Right lobe of liver (tissue), 6 donors: Measurements from ENCODE around the gene TPRG1L. TPM values are rescaled to one million over a fixed set of nuclear protein-coding genes. Genes with fewer than 3 reads are reported as not detected.

Source experiments
- ATAC-seq, 4 donors: fragments of 200-7000 bp; cut with Tn5 transposase; one replicate each; pipeline ENCODE4 v1.9.1; 2020; ENCODE audit warnings: mild to moderate bottlenecking in 4 of 4, moderate library complexity in 4 of 4
- DNase-seq, 3 donors: peaks; one replicate each; pipeline ENCODE4 v3.0.0-alpha.2; 2020
- H3K27ac ChIP-seq, 3 donors: fragments of 200-600 bp; one replicate each; pipeline ENCODE4 v1.8.0; 2022
- H3K27me3 ChIP-seq, 2 donors: fragments of 200-600 bp; one replicate each; pipeline ENCODE4 v1.8.0; 2022
- H3K36me3 ChIP-seq, 4 donors: fragments of 200-600 bp; sonication (generic) in 1 of 4; one replicate each; pipeline versions ENCODE4 v1.5.1 to v1.8.0; 2017 to 2022; ENCODE audit warnings: control low read depth in 1 of 4
- H3K4me1 ChIP-seq, 4 donors: fragments of 200-600 bp; sonication (generic) in 1 of 4; one replicate each; pipeline versions ENCODE4 v1.5.1 to v1.8.0; 2017 to 2022; ENCODE audit warnings: control low read depth in 1 of 4
- H3K4me3 ChIP-seq, 3 donors: fragments of 200-600 bp; one replicate each; pipeline ENCODE4 v1.8.0; 2022
- H3K9me3 ChIP-seq, 4 donors: fragments of 200-600 bp; sonication (generic) in 1 of 4; one replicate each; pipeline versions ENCODE4 v1.5.1 to v1.8.0; 2017 to 2022; ENCODE audit warnings: control low read depth in 1 of 4
- POLR2A ChIP-seq: fragments of 450-650 bp; IDR thresholded peaks from one replicate; pipeline ENCODE4 v1.6.1; 2017; ENCODE audit warnings: antibody characterized with exemption, mild to moderate bottlenecking
- WGBS: methylation state at CpG from one replicate; pipeline ENCODE4 v1.1.6; 2018; ENCODE audit warnings: low coverage, low lambda C conversion rate; ENCODE audit not compliant: insufficient coverage; ENCODE audit errors: missing lambda C conversion rate; 5-methylcytosine and 5-hydroxymethylcytosine counted together
- intact Hi-C, 2 donors: fragments of 100-400 bp; cut with DNase I; formaldehyde crosslinking; loops; one replicate each; pipeline versions ENCODE4 v1.11.2 to v1.14.1; 2022
- total RNA-seq, 6 experiments: library from RNA; depleted of rRNA in 2 of 6; stranded (reverse); fragments of >200 nt in 2 of 6; fragmentation: NEBNext Ultra II Directional in 3 of 6; extraction: Animal tissue kit (Norgen Biotek cat#: 25700) in 3 of 6; gene quantifications; one replicate each; pipeline versions ENCODE4 v1.1.0 to v1.2.4, GENCODE V29; 2016 to 2023
- TF ChIP-seq, protein P1 (sequence below), 4 donors: fragments of 200-600 bp in 3 of 4; fragments of 450-650 bp in 1 of 4; IDR thresholded peaks; one replicate each; pipeline versions ENCODE4 v1.5.1 to v1.8.0; 2016 to 2022; ENCODE audit warnings: antibody characterized with exemption in 4 of 4, mild to moderate bottlenecking in 2 of 4
- donor health status: DM: no; HTN: yes; CAD: no.
- donor health status: DM: no; HTN: no; CAD: no.
- donor health status: DM: no; HTN: no; CAD: no.
- donor health status: DM: no; HTN: yes; CAD: no.
- donor health status: DM: no; HTN: yes; CAD: no.

TPRG1L gene
- total RNA-seq, 6 experiments from 2014 or later, result 42.5 to 54.6 (median 53.4) TPM

DNA sequence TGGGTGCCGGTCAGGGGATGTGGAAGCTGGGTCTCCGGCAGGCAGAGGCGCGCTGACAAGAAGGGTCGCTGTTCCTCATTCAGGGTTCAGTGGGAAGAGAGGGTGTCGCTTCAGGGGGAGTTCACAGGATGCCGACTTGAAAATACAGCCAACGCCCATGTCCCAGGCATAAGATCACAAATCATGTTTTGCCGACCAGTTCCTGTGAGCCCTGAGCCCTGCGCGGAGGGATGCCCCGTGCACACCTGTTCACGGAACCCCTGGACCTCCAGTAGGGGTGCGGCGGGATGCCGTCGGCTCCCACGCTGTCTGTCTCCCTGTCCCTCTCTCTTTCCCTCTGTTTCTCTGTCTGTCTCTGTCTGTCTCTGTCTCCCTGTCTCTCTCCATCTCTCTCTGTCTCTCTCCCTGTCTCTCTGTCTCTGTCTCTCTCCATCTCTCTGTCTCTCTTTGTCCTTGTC is 54.3 kb downstream of the TPRG1L start:
- no peaks in the 10 kb centered on the region for H3K9me3 ChIP-seq
- H3K36me3 ChIP-seq, result no peaks in the 10 kb centered on the region
- no peak overlapping the region for H3K27ac ChIP-seq
- H3K4me1 ChIP-seq, result no peaks in the 10 kb centered on the region
- ATAC-seq (no peak), DNase-seq (no peak)
- WGBS, result no CpG with 5 or more reads among the region's 18 CpGs
- no peak overlapping the region for H3K4me3 ChIP-seq
- H3K27me3 ChIP-seq, result no peaks in the 10 kb centered on the region
- intact Hi-C loops, result no loop called here
- TF ChIP-seq POLR2A, result no peak
- TF ChIP-seq, protein P1, sequence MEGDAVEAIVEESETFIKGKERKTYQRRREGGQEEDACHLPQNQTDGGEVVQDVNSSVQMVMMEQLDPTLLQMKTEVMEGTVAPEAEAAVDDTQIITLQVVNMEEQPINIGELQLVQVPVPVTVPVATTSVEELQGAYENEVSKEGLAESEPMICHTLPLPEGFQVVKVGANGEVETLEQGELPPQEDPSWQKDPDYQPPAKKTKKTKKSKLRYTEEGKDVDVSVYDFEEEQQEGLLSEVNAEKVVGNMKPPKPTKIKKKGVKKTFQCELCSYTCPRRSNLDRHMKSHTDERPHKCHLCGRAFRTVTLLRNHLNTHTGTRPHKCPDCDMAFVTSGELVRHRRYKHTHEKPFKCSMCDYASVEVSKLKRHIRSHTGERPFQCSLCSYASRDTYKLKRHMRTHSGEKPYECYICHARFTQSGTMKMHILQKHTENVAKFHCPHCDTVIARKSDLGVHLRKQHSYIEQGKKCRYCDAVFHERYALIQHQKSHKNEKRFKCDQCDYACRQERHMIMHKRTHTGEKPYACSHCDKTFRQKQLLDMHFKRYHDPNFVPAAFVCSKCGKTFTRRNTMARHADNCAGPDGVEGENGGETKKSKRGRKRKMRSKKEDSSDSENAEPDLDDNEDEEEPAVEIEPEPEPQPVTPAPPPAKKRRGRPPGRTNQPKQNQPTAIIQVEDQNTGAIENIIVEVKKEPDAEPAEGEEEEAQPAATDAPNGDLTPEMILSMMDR (IDR thresholded peaks at IDR 0.05), result no peak

Other genes with a start within 250 kb of the TPRG1L start
- gene ARHGEF16, start 170.3 kb upstream of the TPRG1L start, total RNA-seq, result 10 to 100 TPM in 2 of 6 experiments, 1 to 10 TPM in 4; 2.1 to 16.3 (median 7.5) TPM
- gene MEGF6, start 13.5 kb upstream of the TPRG1L start, total RNA-seq, result 1 to 10 TPM; 2.2 to 9.6 (median 4.4) TPM
- 1 to 10 TPM; 5.6 to 9.1 (median 7.1) TPM for gene WRAP73, start 25.1 kb downstream of the TPRG1L start, total RNA-seq
- gene TP73, start 27.5 kb downstream of the TPRG1L start, total RNA-seq, result 1 to 10 TPM in 2 of 6 experiments, under 1 TPM in 4; 0.05 to 2.3 (median 0.32) TPM
- not detected for gene CCDC27, start 127.4 kb downstream of the TPRG1L start, total RNA-seq
- 1 to 10 TPM; 2.6 to 8.7 (median 4.6) TPM for gene SMIM1, start 147.7 kb downstream of the TPRG1L start, total RNA-seq
- 10 to 100 TPM; 22.7 to 32.2 (median 25.8) TPM for gene LRRC47, start 171.5 kb downstream of the TPRG1L start, total RNA-seq
- gene CEP104, start 232.2 kb downstream of the TPRG1L start, total RNA-seq, result 10 to 100 TPM; 16.7 to 36.4 (median 26.6) TPM
- 1 to 10 TPM; 2.0 to 3.5 (median 2.9) TPM for gene DFFB, start 232.5 kb downstream of the TPRG1L start, total RNA-seq